Right ventricle myocardium superior (tissue), 1 donor: Measurements from ENCODE around the gene EHD4. TPM values are rescaled to one million over a fixed set of nuclear protein-coding genes. Genes with fewer than 3 reads are reported as not detected.
A peak's percentile ranks its signal among the peaks of the same experiment; 100 is the strongest.

Experiments used
- ATAC-seq: fragments of 200-7000 bp; cut with Tn5 transposase; one replicate; pipeline ENCODE4 v1.9.1; 2020; ENCODE audit warnings: mild to moderate bottlenecking; ENCODE audit not compliant: poor library complexity
- DNase-seq: peaks from one replicate; pipeline ENCODE4 v3.0.0-alpha.2; 2020
- intact Hi-C: fragments of 100-400 bp; cut with DNase I; formaldehyde crosslinking; loops from one replicate; pipeline ENCODE4 v1.11.2; 2022
- total RNA-seq: library from RNA; stranded (reverse); fragmentation: NEBNext Ultra II Directional; extraction: Animal tissue kit (Norgen Biotek cat#: 25700); gene quantifications from one replicate; pipeline ENCODE4 v1.2.1, GENCODE V29; 2021
- donor health status: DM: no; HTN: yes; CAD: no; lungs with severe emphysema.

Gene EHD4
- total RNA-seq, 1 donor from 2014 or later: 47.2 TPM

DNA sequence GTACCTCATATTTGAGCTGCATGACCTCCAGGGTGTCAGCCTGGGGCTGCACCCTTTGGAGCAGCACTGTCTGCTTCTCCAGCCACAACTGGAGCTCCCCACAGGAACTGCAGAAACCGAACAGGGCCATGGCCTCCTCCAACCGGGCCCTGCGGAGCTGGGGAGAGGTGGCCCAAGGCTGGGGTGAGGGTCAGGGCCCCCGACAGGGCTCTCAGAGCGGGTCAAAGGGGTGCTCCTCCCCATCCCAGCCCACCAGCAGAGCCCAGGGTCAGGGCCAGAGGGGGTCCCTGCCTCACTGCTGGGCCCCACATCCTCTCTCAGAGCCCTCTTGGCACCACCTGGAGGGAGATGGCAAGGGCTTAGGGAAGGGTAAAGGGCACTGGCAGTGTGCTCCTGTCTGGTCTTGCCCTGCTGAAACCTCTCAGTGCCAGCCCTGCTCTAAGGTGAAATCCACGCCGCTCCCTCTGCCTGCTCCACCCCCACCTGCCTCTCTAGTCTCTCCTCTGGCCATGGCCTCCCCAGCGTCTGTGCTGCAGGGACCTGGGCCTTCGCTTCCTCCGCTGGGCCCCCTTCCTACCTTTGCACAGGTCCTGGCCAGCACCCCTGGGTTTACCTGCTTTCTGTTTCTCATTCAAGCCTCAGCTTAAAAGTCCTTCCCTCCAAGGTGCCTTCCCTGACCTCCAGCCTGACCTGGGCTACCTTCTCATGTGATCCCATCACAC, 92.0 kb downstream of the EHD4 start:
- ATAC-seq (no peak), DNase-seq (no peak)
- intact Hi-C loops: no loop called here

DNA sequence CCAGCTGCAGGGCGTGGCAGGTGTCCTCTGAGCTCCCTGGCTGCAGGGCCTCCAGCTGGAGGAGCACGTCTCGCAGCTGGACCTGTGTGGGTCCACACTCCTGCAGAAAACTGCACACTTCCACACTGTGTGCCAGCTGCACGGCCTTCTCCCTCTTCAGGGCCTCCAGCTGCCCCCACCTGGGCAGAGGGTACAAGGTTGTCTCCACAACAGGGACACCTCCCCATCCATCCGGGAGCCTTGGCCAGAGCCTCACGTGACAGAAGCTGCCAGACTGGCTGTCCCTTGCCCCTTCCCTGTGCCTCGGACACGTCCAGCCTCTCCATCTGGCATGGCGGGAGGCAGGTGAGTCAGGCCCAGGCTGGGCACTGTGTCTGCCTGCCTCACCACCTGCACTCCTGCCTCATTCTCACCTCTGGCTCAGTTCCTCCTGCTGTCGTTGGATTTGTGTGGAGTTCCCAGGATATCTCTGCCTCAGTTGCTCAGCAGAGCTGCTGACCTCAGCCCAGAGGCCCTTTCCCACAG, 93.0 kb downstream of the EHD4 start:
- no peak for DNase-seq
- ATAC-seq: no peak
- intact Hi-C loops: no loop called here

DNA sequence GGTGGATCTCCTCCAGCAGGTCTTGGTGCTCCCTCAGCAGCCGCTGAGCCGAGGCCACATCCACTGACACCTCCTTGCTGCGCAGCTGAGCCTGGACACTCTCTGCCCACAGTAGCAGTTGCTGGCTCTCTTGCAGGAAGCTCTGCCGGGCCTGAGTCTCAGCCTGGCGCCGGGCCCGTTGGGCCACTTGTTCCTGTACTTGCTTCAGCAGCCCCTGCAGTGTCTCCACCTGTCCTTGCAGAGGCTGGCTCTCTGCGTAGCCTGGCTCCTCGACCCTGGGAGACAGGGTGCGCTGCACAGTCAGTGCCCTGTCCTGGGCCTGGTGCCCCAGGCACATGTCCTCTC, 94.0 kb downstream of the EHD4 start:
- DNase-seq: peak; percentile 80
- intact Hi-C loops: no loop called here
- peak; percentile 63 for ATAC-seq

DNA sequence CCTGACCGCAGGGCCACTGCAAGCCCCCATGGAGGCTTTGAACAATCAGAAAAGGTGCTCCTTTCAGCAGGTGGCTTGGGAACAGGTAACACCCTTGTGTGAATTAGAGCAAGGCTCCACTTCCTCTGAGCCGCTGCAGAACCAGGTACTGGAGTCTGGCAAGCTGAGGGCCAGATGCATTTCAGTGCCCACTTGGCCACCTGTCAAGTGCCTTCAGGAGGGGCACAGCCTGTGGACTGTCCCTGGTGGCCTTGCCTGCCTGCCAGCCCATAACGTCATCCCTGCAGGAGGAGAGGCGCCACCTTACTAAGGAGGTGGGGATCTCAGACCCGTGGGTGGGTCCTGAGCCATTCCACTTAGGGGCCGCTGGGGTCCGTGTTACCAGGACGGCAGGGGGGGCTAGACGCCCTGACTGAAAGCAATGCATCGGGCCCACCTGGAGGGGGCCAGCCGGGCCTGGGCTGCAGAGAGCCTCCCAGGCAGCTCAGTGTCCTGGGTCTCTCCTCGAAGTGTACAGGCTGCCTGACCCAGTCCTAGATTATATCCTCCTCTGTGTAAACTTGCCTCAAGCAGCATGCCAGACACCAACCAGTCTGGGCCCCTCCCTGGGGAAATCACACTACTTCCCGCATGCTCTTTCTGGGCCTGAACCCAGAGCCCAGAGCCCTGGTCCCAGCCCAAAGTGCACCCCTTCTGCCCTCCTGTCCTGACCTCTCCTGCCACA, 94.6 kb downstream of the EHD4 start:
- intact Hi-C loops: no loop called here
- DNase-seq (no peak), ATAC-seq (no peak)

DNA sequence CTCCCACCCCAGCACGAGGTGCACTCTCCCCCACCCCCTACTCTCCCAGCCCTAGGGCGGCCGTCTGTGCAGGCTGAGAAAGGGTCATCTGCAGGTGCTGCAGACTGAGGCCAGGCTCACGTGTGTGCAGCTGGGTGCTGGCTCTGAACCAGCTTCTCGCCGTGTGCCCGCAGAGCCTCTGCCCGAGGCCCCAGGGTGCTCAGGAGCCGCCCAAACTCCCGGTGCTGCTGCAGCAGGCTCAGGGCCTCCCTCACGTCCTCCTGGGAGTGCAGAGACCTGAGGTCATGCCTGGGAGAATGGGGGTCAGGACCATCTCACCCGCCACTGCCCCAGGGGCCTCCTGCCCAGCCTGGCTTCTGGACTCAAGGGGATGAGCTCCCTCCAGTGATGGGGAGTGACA, 95.7 kb downstream of the EHD4 start:
- no peak for DNase-seq
- no peak for ATAC-seq
- intact Hi-C loops: no loop called here

DNA sequence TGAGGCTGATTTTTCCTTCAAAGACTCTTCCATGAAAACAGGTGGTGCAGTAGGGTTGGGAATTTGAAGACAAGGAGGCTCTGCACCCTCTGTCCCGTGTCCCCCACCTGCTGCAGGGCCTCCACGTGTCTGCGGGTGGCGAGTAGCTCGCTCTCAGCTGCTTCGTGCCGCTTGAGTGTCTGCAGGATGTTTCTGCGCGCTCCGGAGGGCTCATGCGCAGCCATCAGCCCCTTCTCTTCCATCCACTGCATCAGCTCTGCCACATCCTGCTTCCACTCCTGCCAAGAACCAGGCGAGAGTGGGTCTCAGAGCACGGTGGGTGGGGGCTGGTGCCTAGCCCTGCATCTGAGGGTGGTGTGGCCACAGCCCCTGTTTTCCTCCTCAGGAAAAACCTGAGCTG, 96.3 kb downstream of the EHD4 start:
- DNase-seq (no peak), ATAC-seq (no peak)
- intact Hi-C loops: no loop called here

DNA sequence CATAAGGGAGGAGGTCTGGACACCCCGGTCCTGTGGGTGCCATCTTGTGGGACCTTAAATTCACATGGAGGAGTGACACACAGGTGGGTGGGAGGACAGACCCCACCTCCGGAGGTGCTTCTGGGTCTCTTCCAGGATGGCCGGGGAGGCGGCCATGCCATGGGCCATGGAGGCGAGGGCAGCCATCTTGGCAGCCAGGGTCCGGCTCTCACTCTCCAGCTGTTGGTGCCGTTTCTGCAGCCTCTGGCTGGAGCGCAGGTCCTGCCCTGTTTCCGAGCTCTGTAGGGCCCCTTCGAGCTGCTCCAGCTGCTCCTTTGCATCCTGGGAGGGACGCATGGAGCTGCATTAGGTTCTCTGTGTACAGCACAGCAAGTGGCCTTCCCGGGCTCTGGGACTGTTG, 97.6 kb downstream of the EHD4 start:
- no peak for ATAC-seq
- intact Hi-C loops: no loop called here
- DNase-seq: no peak

DNA sequence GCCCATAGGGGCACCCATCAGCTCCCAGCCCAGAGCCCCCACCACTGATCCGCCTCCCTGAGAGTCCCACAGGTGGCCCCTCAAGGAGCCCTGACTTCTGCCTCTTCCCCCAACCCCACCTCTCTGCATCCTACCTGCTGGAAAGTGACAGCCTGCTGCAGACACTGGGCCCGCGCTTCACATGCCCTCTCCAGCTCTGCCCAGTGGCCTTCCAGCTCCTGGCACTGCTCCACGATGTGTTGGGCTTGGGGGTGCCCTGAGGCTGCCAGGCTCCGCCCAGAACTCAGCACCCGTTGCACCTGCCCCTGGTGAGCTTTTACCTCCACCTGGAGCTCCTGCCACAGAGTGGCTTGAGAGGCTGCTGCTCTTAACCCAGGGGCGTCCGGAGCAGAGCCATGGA, 98.6 kb downstream of the EHD4 start:
- DNase-seq (no peak), ATAC-seq (no peak)

DNA sequence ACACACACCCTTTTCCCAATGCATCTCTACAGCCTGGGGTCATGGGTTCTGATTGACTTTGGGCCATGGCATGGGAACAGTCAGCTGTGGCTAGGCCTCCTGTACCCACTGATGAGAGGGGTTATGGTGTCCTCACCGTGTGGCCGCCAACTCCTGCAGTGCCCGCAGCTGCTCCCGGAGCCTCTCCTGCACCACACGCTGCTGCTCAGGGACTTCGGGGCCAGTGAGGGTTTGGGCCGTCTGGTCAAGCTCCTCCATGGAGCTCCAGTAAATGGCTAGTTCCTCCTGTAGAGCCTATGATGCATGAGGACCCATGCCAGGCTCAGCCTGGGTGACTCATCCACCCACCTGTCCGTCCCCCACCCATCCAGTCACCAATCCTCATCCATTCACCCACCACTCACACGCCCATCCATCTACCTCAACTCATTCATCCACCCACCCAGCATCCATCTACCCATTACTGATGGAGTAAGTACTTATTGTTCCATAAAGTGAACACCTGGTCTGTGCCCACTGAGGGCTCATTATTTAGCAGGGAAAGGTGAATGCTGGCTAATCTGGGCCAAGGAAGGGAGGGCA, 100.1 kb downstream of the EHD4 start:
- DNase-seq (no peak), ATAC-seq (no peak)
- intact Hi-C loops: no loop called here

More for the DNA sequence above, 98.6 kb downstream of the EHD4 start:
- intact Hi-C loops: no loop called here

DNA sequence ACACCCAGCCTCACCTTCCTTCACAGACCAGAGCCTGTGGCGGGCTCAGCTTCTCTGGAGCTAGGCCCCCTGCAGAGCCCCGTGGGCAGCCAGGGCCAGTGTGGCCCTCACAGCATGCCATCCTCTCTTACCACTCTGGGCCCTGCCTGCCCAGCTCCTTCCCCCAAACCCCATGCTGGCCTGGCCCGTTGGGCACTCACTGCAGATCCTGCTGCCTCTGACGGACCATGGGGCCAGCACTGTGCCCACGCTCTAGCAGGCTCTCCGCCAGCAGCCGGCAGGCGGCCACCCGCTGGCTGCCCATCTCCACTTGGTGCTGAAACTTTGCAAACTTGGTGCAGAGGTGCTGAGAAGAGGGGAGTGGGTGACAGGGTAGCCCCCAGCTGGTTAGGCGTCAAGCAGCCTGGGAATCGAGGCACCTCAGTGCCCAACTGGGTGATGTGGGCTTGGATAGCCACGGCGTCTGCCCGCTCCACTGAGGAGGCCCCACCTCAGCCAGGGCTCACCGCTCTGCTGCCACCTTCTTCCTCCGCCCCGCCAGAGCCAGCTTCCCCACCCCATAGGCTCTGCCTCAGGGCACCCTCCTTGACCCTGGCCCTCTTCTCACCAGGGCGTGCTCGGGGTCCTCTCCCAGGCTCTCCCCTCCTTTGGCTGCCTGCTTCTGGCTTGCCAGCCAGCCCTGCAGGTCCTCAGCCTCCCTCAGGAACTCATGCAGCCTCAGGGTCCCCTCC, 101.0 kb downstream of the EHD4 start:
- ATAC-seq (peak; percentile 11), DNase-seq (no peak)
- intact Hi-C loops: no loop called here

DNA sequence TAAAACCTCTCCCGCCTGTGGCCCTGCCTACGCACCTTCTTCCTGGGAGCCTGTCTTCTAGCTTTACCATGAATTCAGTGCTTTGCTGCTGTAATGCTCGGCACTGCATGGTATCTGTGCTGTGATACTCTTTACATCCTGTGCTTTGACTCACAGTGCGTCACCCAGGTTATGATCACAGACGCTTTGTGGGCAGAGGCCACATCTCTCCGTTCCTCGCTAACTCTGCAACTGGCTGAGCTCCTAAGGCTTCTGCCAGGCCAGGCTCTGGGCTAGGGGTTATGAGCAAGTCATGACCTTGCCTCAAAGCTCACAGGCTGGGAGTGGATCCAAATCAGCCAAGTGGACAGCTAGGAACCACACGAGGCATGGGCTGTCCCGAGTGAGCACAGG, 101.7 kb downstream of the EHD4 start:
- intact Hi-C loops: no loop called here
- ATAC-seq (peak; percentile 80), DNase-seq (peak; percentile 54)

DNA sequence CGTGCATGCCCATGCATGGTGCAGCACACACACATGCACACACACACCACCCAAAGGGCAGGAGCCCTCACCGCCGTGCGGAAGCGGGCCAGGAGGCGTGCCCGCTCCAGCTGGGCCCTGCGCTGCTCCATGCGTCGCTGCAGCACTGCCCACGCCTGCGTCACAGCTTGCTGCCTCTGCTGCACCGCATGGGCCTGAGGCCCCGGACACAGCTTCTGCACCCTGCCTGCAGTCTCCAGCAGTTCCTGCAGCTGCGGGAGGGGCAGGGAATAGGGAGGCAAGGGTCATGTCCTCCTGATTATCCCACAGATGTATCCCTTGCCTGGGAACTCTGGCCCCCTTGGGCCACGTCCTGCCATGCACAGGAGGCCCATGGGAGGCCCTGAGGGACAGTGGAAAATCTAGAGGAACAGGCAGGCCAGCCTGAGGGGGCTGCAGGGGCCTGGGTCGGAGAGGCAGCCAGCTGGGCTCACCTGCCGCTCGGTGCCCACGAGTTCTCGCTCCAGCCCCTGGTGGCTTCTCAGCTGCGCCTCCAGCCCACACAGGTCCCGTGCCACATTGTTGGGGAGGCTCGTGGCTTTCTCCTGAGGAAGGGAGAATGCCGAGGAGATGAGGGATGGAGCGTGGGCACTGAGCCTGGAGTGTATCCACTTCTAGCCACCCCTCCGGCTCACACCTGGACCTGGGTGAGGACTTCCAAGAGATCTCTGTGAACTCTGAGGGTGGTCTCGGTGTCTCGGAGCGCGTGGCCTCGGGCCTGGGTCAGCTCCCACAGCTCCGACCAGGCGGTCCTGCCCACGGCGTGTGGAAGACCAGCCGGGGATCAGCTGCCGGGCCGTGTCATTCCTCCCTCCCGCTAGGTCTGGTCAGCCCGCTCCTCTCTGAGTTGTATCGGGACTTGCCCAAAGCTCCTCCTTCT, 102.3 kb downstream of the EHD4 start:
- intact Hi-C loops: no loop called here
- DNase-seq: no peak
- no peak for ATAC-seq

DNA sequence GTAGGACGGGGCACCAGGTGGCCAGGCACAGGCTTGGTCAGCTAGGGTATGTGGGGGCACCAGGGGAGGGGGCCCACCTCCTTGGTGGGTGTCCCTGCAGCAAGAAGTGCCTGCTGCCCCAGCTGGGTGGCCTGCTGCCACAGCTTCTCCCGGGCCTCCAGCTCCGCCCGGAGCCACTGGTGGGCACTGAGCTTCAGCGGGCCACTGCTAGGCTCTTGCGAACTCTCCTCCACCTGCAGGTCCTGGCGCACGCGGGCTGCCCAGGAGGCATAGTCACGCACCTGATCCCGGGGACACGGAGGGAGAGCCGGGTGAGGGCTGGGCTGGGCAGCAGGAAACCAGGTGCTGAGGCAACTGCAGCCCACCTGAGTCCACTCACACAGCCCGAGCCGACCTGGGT, 104.0 kb downstream of the EHD4 start:
- no peak for DNase-seq
- intact Hi-C loops: no loop called here
- ATAC-seq: no peak

DNA sequence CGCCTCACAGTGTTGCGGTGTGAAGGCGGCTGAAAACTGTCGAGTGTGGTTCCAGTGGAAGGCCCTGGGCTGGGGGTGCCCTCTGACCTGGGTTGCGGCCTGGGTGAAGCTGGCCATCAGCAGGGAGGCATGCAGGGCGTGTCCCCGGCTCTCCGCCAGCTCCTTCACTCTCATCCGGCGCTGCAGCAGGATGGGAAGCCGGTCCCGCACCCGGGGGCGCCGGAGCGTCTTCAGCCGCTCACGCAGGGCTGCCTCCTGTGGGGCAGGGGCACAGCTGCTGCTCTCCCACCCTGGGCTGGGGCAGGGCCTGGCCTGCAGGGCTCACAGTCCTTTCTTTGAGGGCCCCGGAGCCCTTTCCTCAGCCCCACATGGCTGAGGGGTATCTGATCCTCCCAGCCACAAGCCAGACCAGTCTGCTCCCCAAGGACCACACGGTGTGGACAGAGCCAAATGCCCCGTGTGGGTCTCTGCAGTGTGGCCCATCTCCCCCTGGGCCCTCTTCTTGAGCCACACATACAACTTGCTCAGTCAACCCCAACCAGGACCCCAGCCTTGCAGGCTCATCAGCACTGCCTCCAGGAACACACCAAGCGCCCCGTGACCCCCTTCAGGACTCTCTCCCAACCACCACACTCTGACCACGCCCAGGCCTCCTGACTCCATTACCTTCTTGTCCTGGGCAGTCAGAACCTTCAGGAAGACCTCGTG, 105.3 kb downstream of the EHD4 start:
- DNase-seq (no peak), ATAC-seq (no peak)
- intact Hi-C loops: no loop called here

DNA sequence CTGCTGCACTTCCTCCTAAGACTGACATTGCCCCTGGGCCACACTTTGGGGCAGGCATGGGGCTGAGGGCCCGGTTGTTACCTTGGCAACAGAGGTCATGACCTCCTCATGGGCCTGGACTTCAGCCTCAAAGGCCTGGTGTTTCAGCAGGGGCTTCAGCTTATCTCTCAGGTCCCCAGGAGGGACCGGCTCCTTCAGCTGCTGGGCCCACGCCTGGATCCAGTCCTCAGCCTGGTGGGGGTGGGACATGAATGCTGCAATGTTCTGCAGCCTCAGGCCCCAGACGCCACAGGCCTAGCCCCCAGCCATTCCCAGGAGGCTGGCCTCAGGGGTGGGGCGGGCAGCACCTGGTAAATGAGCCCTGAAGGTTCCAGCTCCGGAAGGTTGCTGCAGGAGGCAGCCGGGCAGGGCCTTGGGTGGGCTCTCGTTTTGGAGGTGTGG, 106.1 kb downstream of the EHD4 start:
- DNase-seq (no peak), ATAC-seq (no peak)
- intact Hi-C loops: no loop called here

DNA sequence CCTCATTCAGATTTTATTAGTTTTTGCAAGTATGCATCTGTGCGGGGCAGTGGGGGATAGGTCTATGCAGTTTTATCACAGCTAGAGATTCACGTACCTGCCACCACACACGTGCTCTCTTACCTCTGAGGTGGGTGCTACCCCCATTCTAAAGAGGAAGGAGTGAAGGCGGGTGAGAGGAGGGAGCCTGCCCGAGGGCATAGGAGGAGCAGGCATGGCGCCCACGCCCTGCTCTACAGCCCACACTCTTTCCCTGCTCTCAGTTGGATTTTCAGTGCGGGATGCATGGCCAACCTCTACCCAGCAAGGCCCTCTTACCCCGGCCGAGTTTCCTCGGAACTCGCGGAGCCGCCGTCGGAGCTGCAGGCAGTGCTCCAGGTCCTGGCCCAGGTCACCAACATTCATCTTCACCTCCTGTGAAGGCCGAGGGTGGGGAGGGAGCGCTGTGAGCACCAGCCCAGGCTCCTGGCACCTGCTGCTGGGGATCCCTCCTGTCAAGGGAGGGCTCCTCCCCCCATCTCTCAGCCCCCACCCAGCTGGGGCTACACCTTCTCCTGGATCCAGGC, 106.8 kb downstream of the EHD4 start:
- DNase-seq (no peak), ATAC-seq (no peak)
- intact Hi-C loops: no loop called here

DNA sequence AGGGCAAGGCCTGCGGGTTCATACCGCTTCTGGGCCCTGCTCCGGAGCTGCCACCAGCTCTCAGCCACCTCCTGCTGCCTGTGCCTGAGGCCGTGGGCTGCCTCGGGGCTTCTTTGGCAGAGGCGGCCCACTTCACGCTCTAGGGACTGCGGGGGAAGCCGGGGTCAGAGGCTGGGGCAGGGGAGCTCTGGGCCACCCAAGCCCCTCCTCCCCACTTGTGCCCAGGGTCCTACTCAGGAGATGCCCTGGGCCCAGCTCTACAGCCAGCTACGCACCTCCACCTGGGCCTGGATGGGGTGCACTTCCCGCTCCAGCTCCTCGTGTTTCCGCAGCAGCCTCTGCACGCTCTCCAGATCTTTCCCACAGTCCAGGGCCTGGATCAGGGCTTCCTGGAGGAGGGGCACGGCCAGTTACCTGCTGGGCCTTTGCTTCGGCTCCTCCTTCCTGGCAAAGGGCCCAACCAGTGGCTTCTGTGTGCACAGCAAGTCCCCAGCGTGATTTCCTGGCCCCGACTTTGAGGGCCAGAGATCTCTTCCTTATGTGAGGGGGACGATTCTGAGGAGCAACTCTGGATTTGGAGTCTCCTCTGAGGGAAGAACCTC, 109.7 kb downstream of the EHD4 start:
- no peak for ATAC-seq
- intact Hi-C loops: no loop called here
- no peak for DNase-seq
